ENCODE results near the gene BLOC1S1. TPM values are rescaled to one million over a fixed set of nuclear protein-coding genes. Genes with fewer than 3 reads are reported as not detected.

The BLOC1S1 gene
- total RNA-seq, 1 donor from 2014 or later: 134 TPM

- H3K27ac ChIP-seq: no peak overlapping the region
- H3K36me3 ChIP-seq: no peaks in the 10 kb centered on the region
- intact Hi-C loops (cut with DNase I): no loop called here
- no peak for DNase-seq
- TF ChIP-seq, protein P1, sequence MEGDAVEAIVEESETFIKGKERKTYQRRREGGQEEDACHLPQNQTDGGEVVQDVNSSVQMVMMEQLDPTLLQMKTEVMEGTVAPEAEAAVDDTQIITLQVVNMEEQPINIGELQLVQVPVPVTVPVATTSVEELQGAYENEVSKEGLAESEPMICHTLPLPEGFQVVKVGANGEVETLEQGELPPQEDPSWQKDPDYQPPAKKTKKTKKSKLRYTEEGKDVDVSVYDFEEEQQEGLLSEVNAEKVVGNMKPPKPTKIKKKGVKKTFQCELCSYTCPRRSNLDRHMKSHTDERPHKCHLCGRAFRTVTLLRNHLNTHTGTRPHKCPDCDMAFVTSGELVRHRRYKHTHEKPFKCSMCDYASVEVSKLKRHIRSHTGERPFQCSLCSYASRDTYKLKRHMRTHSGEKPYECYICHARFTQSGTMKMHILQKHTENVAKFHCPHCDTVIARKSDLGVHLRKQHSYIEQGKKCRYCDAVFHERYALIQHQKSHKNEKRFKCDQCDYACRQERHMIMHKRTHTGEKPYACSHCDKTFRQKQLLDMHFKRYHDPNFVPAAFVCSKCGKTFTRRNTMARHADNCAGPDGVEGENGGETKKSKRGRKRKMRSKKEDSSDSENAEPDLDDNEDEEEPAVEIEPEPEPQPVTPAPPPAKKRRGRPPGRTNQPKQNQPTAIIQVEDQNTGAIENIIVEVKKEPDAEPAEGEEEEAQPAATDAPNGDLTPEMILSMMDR (IDR thresholded peaks at IDR 0.05): no peak
- no peak overlapping the region for H3K4me3 ChIP-seq
- H3K4me1 ChIP-seq: no peaks in the 10 kb centered on the region
- ATAC-seq: no peak
- no peaks in the 10 kb centered on the region for H3K9me3 ChIP-seq
- no peaks in the 10 kb centered on the region for H3K27me3 ChIP-seq (ENCODE audit: low read depth)
Observed at GRCh38 chr12:55695349-55695748, 20.5 kb upstream of the BLOC1S1 start.

- no peak overlapping the region for H3K4me3 ChIP-seq
- intact Hi-C loops (cut with DNase I): no loop called here
Observed at GRCh38 chr12:55696141-55696540, 19.7 kb upstream of the BLOC1S1 start.

DNA sequence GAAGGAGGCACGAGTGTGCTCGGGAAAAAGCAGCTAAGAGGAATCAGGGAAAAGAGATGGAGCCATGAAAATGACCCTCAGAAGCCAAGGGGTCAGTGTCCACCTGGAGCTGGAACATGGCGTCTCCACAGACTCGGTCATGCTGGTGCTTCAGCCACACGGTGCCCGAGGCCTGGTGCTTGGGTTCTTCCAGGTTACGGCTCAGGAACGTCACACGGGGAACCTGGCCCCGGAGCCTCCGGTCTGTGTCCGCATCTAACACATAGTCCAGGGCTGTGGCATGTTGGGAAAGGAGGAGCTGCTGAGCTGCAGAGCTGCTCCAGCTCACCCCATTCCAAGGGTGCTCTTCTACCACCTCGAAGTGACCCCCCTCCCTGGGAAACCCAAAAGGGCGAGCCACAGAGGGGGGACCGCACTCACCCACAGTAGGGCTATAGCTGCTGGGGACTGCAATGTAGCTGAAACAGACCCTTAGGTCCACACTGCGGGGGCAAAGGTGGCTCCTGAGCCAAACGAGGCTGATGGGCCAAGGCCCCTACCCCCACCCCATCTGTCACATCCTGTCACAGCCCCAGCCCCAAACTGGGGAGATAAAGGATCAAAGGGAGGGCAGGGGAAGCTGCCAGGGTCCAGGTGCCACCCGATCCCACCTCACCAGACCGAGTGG, 18.9 kb upstream of the BLOC1S1 start:
- peak; percentile 14 for DNase-seq
- TF ChIP-seq, protein P1 (IDR thresholded peaks at IDR 0.05): no peak

More at GRCh38 chr12:55696141-55696540, 19.7 kb upstream of the BLOC1S1 start:
- DNase-seq (no peak), ATAC-seq (no peak)
- H3K27ac ChIP-seq: no peak overlapping the region
- H3K36me3 ChIP-seq: no peaks in the 10 kb centered on the region
- H3K4me1 ChIP-seq: no peaks in the 10 kb centered on the region
- H3K27me3 ChIP-seq (ENCODE audit: low read depth): no peaks in the 10 kb centered on the region
- TF ChIP-seq, protein P1 (IDR thresholded peaks at IDR 0.05): no peak
- H3K9me3 ChIP-seq: no peaks in the 10 kb centered on the region

GRCh38 chr12:55697686-55698085, 18.2 kb upstream of the BLOC1S1 start:
- Histone ChIP-seq H3K4me3 (no peak overlapping the region), H3K36me3 (no peaks in the 10 kb centered on the region), H3K27ac (no peak overlapping the region), H3K4me1 (no peaks in the 10 kb centered on the region), H3K27me3 (ENCODE audit: low read depth) (no peaks in the 10 kb centered on the region), H3K9me3 (no peaks in the 10 kb centered on the region)
- no peak for DNase-seq
- TF ChIP-seq, protein P1 (IDR thresholded peaks at IDR 0.05): no peak
- ATAC-seq: no peak
- intact Hi-C loops (cut with DNase I): no loop called here

More for the DNA sequence above, 18.9 kb upstream of the BLOC1S1 start:
- no peaks in the 10 kb centered on the region for H3K9me3 ChIP-seq
- intact Hi-C loops (cut with DNase I): no loop called here
- ATAC-seq: no peak
- no peak overlapping the region for H3K27ac ChIP-seq
- H3K4me3 ChIP-seq: no peak overlapping the region
- H3K4me1 ChIP-seq: no peaks in the 10 kb centered on the region
- no peaks in the 10 kb centered on the region for H3K27me3 ChIP-seq (ENCODE audit: low read depth)
- no peaks in the 10 kb centered on the region for H3K36me3 ChIP-seq

- TF ChIP-seq, protein P1 (IDR thresholded peaks at IDR 0.05): no peak
- intact Hi-C loops (cut with DNase I): no loop called here
- H3K4me3 ChIP-seq: no peak overlapping the region
- no peaks in the 10 kb centered on the region for H3K9me3 ChIP-seq
- DNase-seq (peak; percentile 32), ATAC-seq (no peak)
- H3K27ac ChIP-seq: no peak overlapping the region
- H3K27me3 ChIP-seq (ENCODE audit: low read depth): no peaks in the 10 kb centered on the region
- no peaks in the 10 kb centered on the region for H3K36me3 ChIP-seq
- H3K4me1 ChIP-seq: no peaks in the 10 kb centered on the region
Observed at GRCh38 chr12:55698241-55698955, 17.4 kb upstream of the BLOC1S1 start.

All from lower lobe of right lung (tissue), 2 donors.